ENCODE measurements around the gene RNFT2. TPM values are rescaled to one million over a fixed set of nuclear protein-coding genes. Genes with fewer than 3 reads are reported as not detected.

The RNFT2 gene
- total and polyA plus RNA-seq, 4 donors = 15.3 to 47.2 (median 37.7) TPM

- no peak overlapping the region for H3K4me3 ChIP-seq (ENCODE audit: low read depth, low read length)
- DNase-seq (ENCODE audit: low read depth in 4 of 6, low spot score in 6 of 6) = peak; percentile 77 to 98 (median 82)
- H3K4me1 ChIP-seq (ENCODE audit: control insufficient read depth, insufficient read depth, low read length) = peaks cover 32% of the 10 kb centered on the region
- peaks cover 4% of the 10 kb centered on the region for H3K36me3 ChIP-seq (ENCODE audit: control insufficient read depth, insufficient read depth, low read length)
- no peaks in the 10 kb centered on the region for H3K9me3 ChIP-seq (ENCODE audit: control insufficient read depth, insufficient read depth, low read length)
- 5% methylated on average over 23 of the region's 26 CpGs for WGBS (ENCODE audit: insufficient coverage)
- H3K27me3 ChIP-seq (ENCODE audit: control insufficient read depth, insufficient read depth, low read length) = peaks cover 7% of the 10 kb centered on the region
- H3K27ac ChIP-seq (ENCODE audit: low read depth, low read length) = peak overlapping the region; percentile 54
These were observed 29.0 kb upstream of the RNFT2 start for GRCh38 chr12:116708826-116709756.

GRCh38 chr12:116709768-116710167 is 28.3 kb upstream of the RNFT2 start:
- H3K27me3 ChIP-seq (ENCODE audit: control insufficient read depth, insufficient read depth, low read length) = peaks cover 7% of the 10 kb centered on the region
- H3K4me3 ChIP-seq (ENCODE audit: low read depth, low read length) = no peak overlapping the region
- peaks cover 35% of the 10 kb centered on the region for H3K4me1 ChIP-seq (ENCODE audit: control insufficient read depth, insufficient read depth, low read length)
- H3K36me3 ChIP-seq (ENCODE audit: control insufficient read depth, insufficient read depth, low read length) = peaks cover 10% of the 10 kb centered on the region
- no peaks in the 10 kb centered on the region for H3K9me3 ChIP-seq (ENCODE audit: control insufficient read depth, insufficient read depth, low read length)
- peak in 1 of 6 donors; percentile 55 for DNase-seq (ENCODE audit: low read depth in 4 of 6, low spot score in 6 of 6)
- H3K27ac ChIP-seq (ENCODE audit: low read depth, low read length) = no peak overlapping the region
- 12% methylated on average over 8 of the region's 10 CpGs for WGBS (ENCODE audit: insufficient coverage)

GRCh38 chr12:116710370-116711150 is 27.6 kb upstream of the RNFT2 start:
- Histone ChIP-seq H3K27ac (ENCODE audit: low read depth, low read length) (no peak overlapping the region), H3K27me3 (ENCODE audit: control insufficient read depth, insufficient read depth, low read length) (peaks cover 7% of the 10 kb centered on the region), H3K9me3 (ENCODE audit: control insufficient read depth, insufficient read depth, low read length) (no peaks in the 10 kb centered on the region), H3K4me3 (ENCODE audit: low read depth, low read length) (no peak overlapping the region), H3K36me3 (ENCODE audit: control insufficient read depth, insufficient read depth, low read length) (peaks cover 16% of the 10 kb centered on the region), H3K4me1 (ENCODE audit: control insufficient read depth, insufficient read depth, low read length) (peaks cover 35% of the 10 kb centered on the region)
- peak in 1 of 6 donors; percentile 78 for DNase-seq (ENCODE audit: low read depth in 4 of 6, low spot score in 6 of 6)
- 31% methylated on average over 4 of the region's 8 CpGs for WGBS (ENCODE audit: insufficient coverage)

GRCh38 chr12:116712458-116713303 is 25.4 kb upstream of the RNFT2 start:
- WGBS (ENCODE audit: insufficient coverage) = 72% methylated on average over 8 of the region's 17 CpGs
- Histone ChIP-seq H3K36me3 (ENCODE audit: control insufficient read depth, insufficient read depth, low read length) (peaks cover 19% of the 10 kb centered on the region), H3K27me3 (ENCODE audit: control insufficient read depth, insufficient read depth, low read length) (peaks cover 7% of the 10 kb centered on the region), H3K4me3 (ENCODE audit: low read depth, low read length) (no peak overlapping the region), H3K4me1 (ENCODE audit: control insufficient read depth, insufficient read depth, low read length) (peaks cover 39% of the 10 kb centered on the region), H3K27ac (ENCODE audit: low read depth, low read length) (no peak overlapping the region), H3K9me3 (ENCODE audit: control insufficient read depth, insufficient read depth, low read length) (no peaks in the 10 kb centered on the region)
- peak in 1 of 6 donors; percentile 88 for DNase-seq (ENCODE audit: low read depth in 4 of 6, low spot score in 6 of 6)

- no peak overlapping the region for H3K27ac ChIP-seq (ENCODE audit: low read depth, low read length)
- no peaks in the 10 kb centered on the region for H3K9me3 ChIP-seq (ENCODE audit: control insufficient read depth, insufficient read depth, low read length)
- H3K4me3 ChIP-seq (ENCODE audit: low read depth, low read length) = no peak overlapping the region
- peak in 1 of 6 donors; percentile 52 for DNase-seq (ENCODE audit: low read depth in 4 of 6, low spot score in 6 of 6)
- peaks cover 20% of the 10 kb centered on the region for H3K36me3 ChIP-seq (ENCODE audit: control insufficient read depth, insufficient read depth, low read length)
- WGBS (ENCODE audit: insufficient coverage) = no CpG with 5 or more reads among the region's 2 CpGs
- peaks cover 7% of the 10 kb centered on the region for H3K27me3 ChIP-seq (ENCODE audit: control insufficient read depth, insufficient read depth, low read length)
- peaks cover 33% of the 10 kb centered on the region for H3K4me1 ChIP-seq (ENCODE audit: control insufficient read depth, insufficient read depth, low read length)
These were observed 24.6 kb upstream of the RNFT2 start for GRCh38 chr12:116713527-116713926.

GRCh38 chr12:116714175-116714574 is 23.9 kb upstream of the RNFT2 start:
- Histone ChIP-seq H3K27ac (ENCODE audit: low read depth, low read length) (no peak overlapping the region), H3K27me3 (ENCODE audit: control insufficient read depth, insufficient read depth, low read length) (peaks cover 5% of the 10 kb centered on the region), H3K4me1 (ENCODE audit: control insufficient read depth, insufficient read depth, low read length) (peaks cover 27% of the 10 kb centered on the region), H3K4me3 (ENCODE audit: low read depth, low read length) (no peak overlapping the region), H3K9me3 (ENCODE audit: control insufficient read depth, insufficient read depth, low read length) (no peaks in the 10 kb centered on the region), H3K36me3 (ENCODE audit: control insufficient read depth, insufficient read depth, low read length) (peaks cover 20% of the 10 kb centered on the region)
- WGBS (ENCODE audit: insufficient coverage) = 90% methylated on average over 8 of the region's 9 CpGs
- no peak for DNase-seq (ENCODE audit: low read depth in 4 of 6, low spot score in 6 of 6)

- H3K36me3 ChIP-seq (ENCODE audit: control insufficient read depth, insufficient read depth, low read length) = peaks cover 20% of the 10 kb centered on the region
- DNase-seq (ENCODE audit: low read depth in 4 of 6, low spot score in 6 of 6) = peak in 2 of 6 donors; percentile 68 to 81
- H3K9me3 ChIP-seq (ENCODE audit: control insufficient read depth, insufficient read depth, low read length) = no peaks in the 10 kb centered on the region
- peaks cover 27% of the 10 kb centered on the region for H3K4me1 ChIP-seq (ENCODE audit: control insufficient read depth, insufficient read depth, low read length)
- H3K27ac ChIP-seq (ENCODE audit: low read depth, low read length) = peak overlapping the region; percentile 53
- WGBS (ENCODE audit: insufficient coverage) = 32% methylated on average over 24 of the region's 27 CpGs
- H3K4me3 ChIP-seq (ENCODE audit: low read depth, low read length) = no peak overlapping the region
- no peaks in the 10 kb centered on the region for H3K27me3 ChIP-seq (ENCODE audit: control insufficient read depth, insufficient read depth, low read length)
These were observed 20.4 kb upstream of the RNFT2 start for GRCh38 chr12:116717466-116718437.

GRCh38 chr12:116718655-116719454 is 19.3 kb upstream of the RNFT2 start:
- DNase-seq (ENCODE audit: low read depth in 4 of 6, low spot score in 6 of 6) = peak in 2 of 6 donors; percentile 52 to 78
- Histone ChIP-seq H3K36me3 (ENCODE audit: control insufficient read depth, insufficient read depth, low read length) (peaks cover 17% of the 10 kb centered on the region), H3K4me3 (ENCODE audit: low read depth, low read length) (no peak overlapping the region), H3K4me1 (ENCODE audit: control insufficient read depth, insufficient read depth, low read length) (peaks cover 23% of the 10 kb centered on the region), H3K9me3 (ENCODE audit: control insufficient read depth, insufficient read depth, low read length) (no peaks in the 10 kb centered on the region), H3K27ac (ENCODE audit: low read depth, low read length) (peak overlapping the region; percentile 16), H3K27me3 (ENCODE audit: control insufficient read depth, insufficient read depth, low read length) (no peaks in the 10 kb centered on the region)
- WGBS (ENCODE audit: insufficient coverage) = 33% methylated on average over 3 of the region's 10 CpGs

Data from spinal cord (tissue), 10 donors.